PC-9 (cell line): ENCODE data around the gene FBXW7.

Experiments used
- CTCF ChIP-seq: fragments of 200-600 bp; sonication (generic); conservative IDR thresholded peaks from 2 replicates; pipeline ENCODE4 v1.6.1; 2017; ENCODE audit warnings: mixed run types, antibody characterized with exemption, mild to moderate bottlenecking, moderate library complexity
- EZH2 ChIP-seq: fragments of 200-600 bp; sonication (generic); IDR thresholded peaks from 2 replicates; pipeline ENCODE4 v1.8.0; 2017; ENCODE audit warnings: antibody characterized with exemption, low read depth

- TF ChIP-seq CTCF (no peak), EZH2 (no peak)
Measured at GRCh38 chr4:152479428-152480026, 56.4 kb downstream of the FBXW7 start.
